K562 (cell line): ENCODE data around the gene CABP7. TPM values are rescaled to one million over a fixed set of nuclear protein-coding genes. Genes with fewer than 3 reads are reported as not detected.

ENCODE experiments used
- CREBBP ChIP-seq: IDR thresholded peaks from one replicate; pipeline ENCODE4 v1.6.1; 2012; ENCODE audit warnings: low read depth, mild to moderate bottlenecking, control low read depth, inconsistent platforms, low read length
- E2F6 ChIP-seq, 2 experiments: IDR thresholded peaks; 2 replicates each; pipeline ENCODE4 v1.6.1; 2011; ENCODE audit warnings: borderline replicate concordance in 1 of 2, control low read depth in 1 of 2, low read depth in 1 of 2, low read length in 1 of 2, mild to moderate bottlenecking in 1 of 2, mixed read lengths in 1 of 2, moderate library complexity in 1 of 2; ENCODE audit not compliant: insufficient read depth in 1 of 2, insufficient read length in 1 of 2, poor library complexity in 1 of 2, severe bottlenecking in 1 of 2; ENCODE audit errors: extremely low read depth in 1 of 2
- HDAC1 ChIP-seq, 2 experiments: fragments of 450-650 bp; IDR thresholded peaks; 2 replicates each; pipeline ENCODE4 v1.6.1; 2016 to 2017; ENCODE audit warnings: inconsistent platforms in 1 of 2, mild to moderate bottlenecking in 1 of 2, moderate library complexity in 1 of 2
- MAZ ChIP-seq, 2 experiments: fragments of 450-650 bp in 1 of 2; sonication (generic) in 1 of 2; formaldehyde crosslinking; IDR thresholded peaks in 1 of 2; conservative IDR thresholded peaks in 1 of 2; 2 replicates each; pipeline versions ENCODE4 v1.4.0 to v1.5.0; 2020; ENCODE audit warnings: mild to moderate bottlenecking in 1 of 2, missing genetic modification reagents in 1 of 2
- NFIC ChIP-seq: fragments of 450-650 bp; IDR thresholded peaks from 2 replicates; pipeline ENCODE4 v1.6.1; 2017; ENCODE audit warnings: mild to moderate bottlenecking, inconsistent platforms
- NRF1 ChIP-seq, 2 experiments: fragments of 450-650 bp; IDR thresholded peaks in 1 of 2; conservative IDR thresholded peaks in 1 of 2; 2 replicates each; pipeline ENCODE4 v1.6.1; 2014; ENCODE audit warnings: mild to moderate bottlenecking in 2 of 2
- PHF8 ChIP-seq: fragments of 200-600 bp; sonication (generic); IDR thresholded peaks from 2 replicates; pipeline ENCODE4 v1.6.1; 2012; ENCODE audit warnings: mixed run types, mild to moderate bottlenecking, inconsistent platforms, low read length, moderate library complexity, borderline replicate concordance
- PKNOX1 ChIP-seq: fragments of 450-650 bp; IDR thresholded peaks from 2 replicates; pipeline ENCODE4 v1.6.1; 2016
- SAFB ChIP-seq: fragments of 200-400 bp; formaldehyde crosslinking; IDR thresholded peaks from 2 replicates; pipeline ENCODE4 v1.6.1; 2017; ENCODE audit warnings: low read depth, low read length, borderline replicate concordance
- SIN3A ChIP-seq, 2 experiments: fragments of 150-350 bp in 1 of 2; IDR thresholded peaks; 2 replicates each; pipeline ENCODE4 v1.6.1; 2011 to 2016; ENCODE audit warnings: borderline replicate concordance in 2 of 2, low read depth in 2 of 2, low read length in 2 of 2, mild to moderate bottlenecking in 2 of 2, moderate library complexity in 2 of 2; ENCODE audit not compliant: control insufficient read depth in 1 of 2
- SMARCA5 ChIP-seq: fragments of 450-650 bp; IDR thresholded peaks from 2 replicates; pipeline ENCODE4 v1.6.1; 2016
- ZNF24 ChIP-seq: fragments of 450-650 bp; IDR thresholded peaks from 2 replicates; pipeline ENCODE4 v1.6.1; 2016
- ZNF354B ChIP-seq: fragments of 250-450 bp; sonication (Bioruptor Pico); IDR thresholded peaks from 2 replicates; pipeline ENCODE4 v1.4.0; 2020
- ZNF584 ChIP-seq: fragments of 200-800 bp; sonication (Bioruptor generic); IDR thresholded peaks from 2 replicates; pipeline ENCODE4 v1.6.1; 2016; ENCODE audit warnings: low read depth, mild to moderate bottlenecking, missing genetic modification characterization, missing compliant biosample characterization
- ZNF707 ChIP-seq: fragments of 250-450 bp; sonication (Bioruptor Pico); conservative IDR thresholded peaks from 2 replicates; pipeline ENCODE4 v1.8.0; 2022; ENCODE audit warnings: inconsistent platforms, mild to moderate bottlenecking, moderate library complexity
- polyA plus RNA-seq, 8 experiments: library from polyadenylated mRNA; depleted of rRNA in 4 of 8; stranded (reverse) in 5 of 8; unstranded in 3 of 8; fragments of >200 nt; fragmentation: Nextera tagmentation in 2 of 8; fragmentation: Illumina TruSeq in 1 of 8; extraction: Ambion mirVana in 2 of 8; extraction: Trizol in 1 of 8; gene quantifications; 2 replicates each; pipeline versions ENCODE4 v1.2.1 to v1.2.3, GENCODE V29; 2011 to 2014; ENCODE audit warnings: inconsistent platforms in 1 of 8, missing spikeins in 1 of 8
- total RNA-seq, 7 experiments: library from RNA; depleted of rRNA in 6 of 7; stranded (reverse); fragments of >200 nt in 6 of 7; fragmentation: Illumina TruSeq in 2 of 7; extraction: Trizol in 2 of 7; gene quantifications; 2 replicates each; pipeline versions ENCODE4 v1.2.1 to v1.2.3, GENCODE V29; 2011 to 2021; ENCODE audit warnings: low replicate concordance in 1 of 7

Gene CABP7
- total and polyA plus RNA-seq, 9 of the 15 experiments (the other 6 are each of a cell fraction or from before 2014, with no cell fraction given), result not detected

- peak in 1 of 2 experiments; percentile 5 for TF ChIP-seq E2F6 (IDR thresholded peaks at IDR 0.05; ENCODE audit: borderline replicate concordance in 1 of 2, extremely low read depth in 1 of 2, insufficient read depth in 1 of 2, insufficient read length in 1 of 2, low read depth in 1 of 2, low read length in 1 of 2, poor library complexity in 1 of 2, severe bottlenecking in 1 of 2)
- no peak for TF ChIP-seq SAFB
- TF ChIP-seq ZNF707, result no peak
- no peak for TF ChIP-seq CREBBP
- peak in 1 of 2 experiments; percentile 57; a peak in 1 of 4 replicates for TF ChIP-seq HDAC1 (IDR thresholded peaks at IDR 0.05)
- TF ChIP-seq SIN3A (IDR thresholded peaks at IDR 0.05; ENCODE audit: borderline replicate concordance in 2 of 2, control insufficient read depth in 1 of 2, low read depth in 2 of 2, low read length in 2 of 2), result no peak
- 0 out of 4 replicates have a peak, but pooled peaks of 1 of the 2 experiments have one; percentile 18 for TF ChIP-seq MAZ (CRISPR knock-in tag; conservative IDR thresholded peaks at IDR 0.05 in 1 of 2, IDR thresholded peaks at IDR 0.05 in 1 of 2)
- TF ChIP-seq ZNF24, result no peak
- no peak for TF ChIP-seq SMARCA5
- peak; percentile 20; the same call in 1 of the 2 replicates for TF ChIP-seq PKNOX1
- TF ChIP-seq NFIC, result peak; percentile 37; the same call in 1 of the 2 replicates
- peak; percentile 83 for TF ChIP-seq PHF8
- no peak for TF ChIP-seq ZNF354B
- peak; percentile 97 for TF ChIP-seq NRF1 (conservative IDR thresholded peaks at IDR 0.05 in 1 of 2, IDR thresholded peaks at IDR 0.05 in 1 of 2)
- 0 out of 2 replicates have a peak, but pooled peaks have one; percentile 23 for TF ChIP-seq ZNF584
These were observed 47.6 kb downstream of the CABP7 start, which contains the start of gene UQCR10 (continued) for GRCh38 chr22:29767171-29768051.
